K562 (cell line): ENCODE measurements around the gene DIP2C. TPM values are rescaled to one million over a fixed set of nuclear protein-coding genes. Genes with fewer than 3 reads are reported as not detected.

Experiments used
- ATAC-seq: fragments of 200-7000 bp; cut with Tn5 transposase; 3 replicates; pipeline ENCODE4 v1.9.1; 2020; ENCODE audit warnings: moderate library complexity
- BruUV-seq: library from RNA; stranded (reverse); fragments of 400-500 nt; replicated peaks from 2 replicates; lab custom pipeline; 2021; lab: Mats Ljungman, UMichigan
- CTCF ChIA-PET: fragments of 300-600 bp; formaldehyde crosslinking; extraction: SDS; loops from one replicate; lab custom pipeline; 2021; ENCODE audit warnings: low intra/inter-chr PET ratio; lab: Yijun Ruan, JAX
- POLR2A ChIA-PET: fragments of 300-600, 350-650 bp; sonication (Branson Sonifier 250); formaldehyde crosslinking; extraction: SDS; loops from one replicate; lab custom pipeline; 2021; ENCODE audit warnings: antibody characterized with exemption, inconsistent platforms; lab: Yijun Ruan, JAX
- DNase-seq, 4 experiments: peaks; one replicate each; pipeline versions ENCODE4 v3.0.0 to v3.0.0-alpha.2; 2011 to 2018; ENCODE audit warnings: low spot score in 3 of 4, mixed read lengths in 3 of 4; ENCODE audit errors: extremely low read depth in 1 of 4
- FAIRE-seq: peaks from 2 replicates; lab custom pipeline; 2011; peaks lifted over from hg19 to GRCh38; lab: Jason Lieb, UNC
- H2AFZ ChIP-seq: 2 replicates; pipeline ENCODE4 v1.6.0; 2011; ENCODE audit warnings: low read depth, low read length, control low read depth, inconsistent platforms
- H3K27ac ChIP-seq: fragments of 200-600 bp; 3 replicates; pipeline ENCODE4 v1.8.0; 2011; ENCODE audit warnings: low read depth, mild to moderate bottlenecking, control low read depth, inconsistent platforms, low read length, moderate library complexity, mixed read lengths; ENCODE audit errors: extremely low read depth
- H3K27me3 ChIP-seq, 2 experiments: fragments of 300-600 bp in 1 of 2; 2 replicates in 1 of 2; 3 replicates in 1 of 2; pipeline versions ENCODE4 v1.6.0 to v1.8.0; 2011; ENCODE audit warnings: inconsistent platforms in 2 of 2, low read length in 2 of 2, mild to moderate bottlenecking in 1 of 2, mixed read lengths in 1 of 2, moderate library complexity in 1 of 2; ENCODE audit not compliant: control insufficient read depth in 2 of 2, insufficient read depth in 2 of 2
- H3K36me3 ChIP-seq: fragments of 300-600 bp; 3 replicates; pipeline ENCODE4 v1.8.0; 2011; ENCODE audit warnings: mild to moderate bottlenecking, low read length, inconsistent platforms; ENCODE audit not compliant: control insufficient read depth, insufficient read depth
- H3K4me1 ChIP-seq, 2 experiments: fragments of 200-600 bp in 1 of 2; replicated peaks in 1 of 2; 2 replicates in 1 of 2; 3 replicates in 1 of 2; pipeline versions ENCODE4 v1.5.1 to v1.8.0; 2011; ENCODE audit warnings: inconsistent platforms in 2 of 2, low read length in 2 of 2, mild to moderate bottlenecking in 1 of 2, mixed read lengths in 1 of 2, moderate library complexity in 1 of 2; ENCODE audit not compliant: control insufficient read depth in 2 of 2, insufficient read depth in 2 of 2
- H3K4me2 ChIP-seq: 2 replicates; pipeline ENCODE4 v1.6.1; 2011; ENCODE audit warnings: low read length, control low read depth, inconsistent platforms, mixed read lengths; ENCODE audit not compliant: insufficient read depth
- H3K4me3 ChIP-seq: fragments of 200-600 bp; sonication (generic), shearing (Covaris generic); 2 replicates; pipeline ENCODE4 v1.5.1; 2016; ENCODE audit warnings: control low read depth, inconsistent platforms
- H3K79me2 ChIP-seq: fragments of 200-600 bp; 3 replicates; pipeline ENCODE4 v1.8.0; 2011; ENCODE audit warnings: low read length, inconsistent platforms; ENCODE audit not compliant: control insufficient read depth, insufficient read depth
- H3K9ac ChIP-seq, 2 experiments: 2 replicates each; pipeline versions ENCODE4 v1.6.0 to v1.6.1; 2011; ENCODE audit warnings: low read depth in 2 of 2, low read length in 2 of 2, control low read depth in 1 of 2, inconsistent platforms in 1 of 2, mild to moderate bottlenecking in 1 of 2, mixed read lengths in 1 of 2; ENCODE audit not compliant: insufficient read depth in 1 of 2
- H3K9me1 ChIP-seq: one replicate; pipeline ENCODE4 v1.6.0; 2011; ENCODE audit warnings: inconsistent platforms, mild to moderate bottlenecking, low read length, moderate library complexity; ENCODE audit not compliant: control insufficient read depth, insufficient read depth
- H3K9me3 ChIP-seq: replicated peaks from 2 replicates; pipeline ENCODE4 v1.5.1; 2011; ENCODE audit warnings: low read depth, low read length, inconsistent platforms; ENCODE audit not compliant: control insufficient read depth, insufficient read depth
- H4K20me1 ChIP-seq: replicated peaks from 2 replicates; pipeline ENCODE4 v1.6.1; 2011; ENCODE audit warnings: low read length, inconsistent platforms, mixed read lengths; ENCODE audit not compliant: control insufficient read depth, insufficient read depth
- ATF2 ChIP-seq: sonication (generic); formaldehyde crosslinking; IDR thresholded peaks from 2 replicates; pipeline ENCODE4 v1.8.1; 2022; ENCODE audit warnings: missing genetic modification reagents
- MYNN ChIP-seq, 2 experiments: sonication (generic); formaldehyde crosslinking in 1 of 2; IDR thresholded peaks; 2 replicates each; pipeline versions ENCODE4 v1.5.0 to v1.6.1; 2016 to 2020; ENCODE audit warnings: antibody characterized with exemption in 1 of 2, missing genetic modification reagents in 1 of 2
- WGBS: fragments of 100-300 bp; shearing (Covaris generic); methylation state at CpG from one replicate; pipeline ENCODE4 v1.1.6; 2016; ENCODE audit warnings: low coverage, mixed read lengths; ENCODE audit not compliant: insufficient coverage; ENCODE audit errors: missing lambda C conversion rate; 5-methylcytosine and 5-hydroxymethylcytosine counted together
- in situ Hi-C: fragments of 300-500 bp; cut with MboI; formaldehyde crosslinking; loops from 4 replicates; pipeline ENCODE4 v1.15.0; 2018; ENCODE audit warnings: inconsistent platforms, mixed read lengths
- intact Hi-C: fragments of 100-400 bp; cut with micrococcal nuclease; formaldehyde crosslinking; loops from 2 replicates; pipeline ENCODE4 v1.14.2; 2022
- polyA plus RNA-seq, 8 experiments: library from polyadenylated mRNA; depleted of rRNA in 4 of 8; stranded (reverse) in 5 of 8; unstranded in 3 of 8; fragments of >200 nt; fragmentation: Nextera tagmentation in 2 of 8; fragmentation: Illumina TruSeq in 1 of 8; extraction: Ambion mirVana in 2 of 8; extraction: Trizol in 1 of 8; gene quantifications; 2 replicates each; pipeline versions ENCODE4 v1.2.1 to v1.2.3, GENCODE V29; 2011 to 2014; ENCODE audit warnings: inconsistent platforms in 1 of 8, missing spikeins in 1 of 8
- total RNA-seq, 7 experiments: library from RNA; depleted of rRNA in 6 of 7; stranded (reverse); fragments of >200 nt in 6 of 7; fragmentation: Illumina TruSeq in 2 of 7; extraction: Trizol in 2 of 7; gene quantifications; 2 replicates each; pipeline versions ENCODE4 v1.2.1 to v1.2.3, GENCODE V29; 2011 to 2021; ENCODE audit warnings: low replicate concordance in 1 of 7
- TF ChIP-seq, protein P1 (sequence below): IDR thresholded peaks from 2 replicates; pipeline ENCODE4 v1.6.1; 2011; ENCODE audit not compliant: insufficient read length; ENCODE audit errors: extremely low read depth

The DIP2C gene
- total and polyA plus RNA-seq, 9 of the 15 experiments (the other 6 are each of a cell fraction or from before 2014, with no cell fraction given), result 0.01 TPM; not detected in 8

DNA sequence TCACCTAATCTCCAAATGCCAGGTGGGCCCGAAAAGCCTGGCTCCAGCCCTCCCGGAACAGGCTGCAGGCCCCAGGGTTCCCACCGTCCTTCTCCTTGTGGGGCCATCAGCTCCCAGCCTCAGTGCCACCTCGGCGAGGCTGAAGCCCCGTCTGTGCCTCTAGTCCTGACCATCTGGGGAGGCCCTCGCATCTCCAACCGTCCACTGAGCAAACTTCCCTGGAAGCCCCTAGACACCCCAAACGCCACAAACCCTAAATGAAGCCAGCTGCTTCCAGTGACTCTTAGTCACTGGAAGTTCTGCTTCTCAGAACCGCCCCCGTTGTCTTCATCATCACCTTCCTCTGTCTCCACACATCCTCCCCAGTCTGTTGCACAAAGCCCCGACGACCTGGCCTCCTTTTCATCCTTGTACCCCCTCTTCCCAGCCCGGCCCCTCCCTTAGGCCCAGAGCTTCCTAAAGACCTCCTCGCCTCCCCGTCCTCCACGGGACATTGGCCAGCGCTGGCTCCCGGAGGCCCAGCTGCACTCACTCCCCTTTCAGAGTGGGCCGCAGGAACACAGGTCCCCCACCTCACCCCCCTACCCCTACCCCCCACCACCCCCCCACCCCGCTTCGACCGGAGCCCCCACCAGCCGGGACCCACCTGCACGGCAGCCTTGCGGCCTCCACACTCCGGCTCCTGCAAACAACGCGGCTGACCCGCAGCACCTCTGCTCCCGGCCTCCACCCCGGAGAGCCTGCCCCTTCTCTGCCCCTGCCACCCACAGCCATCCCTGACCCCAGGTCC, 1.1 kb upstream of the DIP2C start:
- in situ Hi-C loops, result no loop called here
- CTCF ChIA-PET, result no interaction called here
- no peak for ATAC-seq
- no peaks in the 10 kb centered on the region for H3K79me2 ChIP-seq
- no peak overlapping the region for H3K4me3 ChIP-seq
- TF ChIP-seq ATF2 (CRISPR knock-in tag), result no peak
- TF ChIP-seq MYNN (IDR thresholded peaks at IDR 0.05), result no peak
- TF ChIP-seq MYNN (CRISPR knock-in tag; IDR thresholded peaks at IDR 0.05), result no peak
- TF ChIP-seq, protein P1, sequence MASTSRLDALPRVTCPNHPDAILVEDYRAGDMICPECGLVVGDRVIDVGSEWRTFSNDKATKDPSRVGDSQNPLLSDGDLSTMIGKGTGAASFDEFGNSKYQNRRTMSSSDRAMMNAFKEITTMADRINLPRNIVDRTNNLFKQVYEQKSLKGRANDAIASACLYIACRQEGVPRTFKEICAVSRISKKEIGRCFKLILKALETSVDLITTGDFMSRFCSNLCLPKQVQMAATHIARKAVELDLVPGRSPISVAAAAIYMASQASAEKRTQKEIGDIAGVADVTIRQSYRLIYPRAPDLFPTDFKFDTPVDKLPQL, result no peak
- TF ChIP-seq, all 486 proteins: peak for 0
- no peak for DNase-seq
- POLR2A ChIA-PET, result no interaction called here
- peaks cover 4 to 34% of the 10 kb centered on the region in 2 experiments; a peak in 3 of 5 replicates for H3K27me3 ChIP-seq
- H4K20me1 ChIP-seq, result no peaks in the 10 kb centered on the region; the same call in 1 of the 2 replicates
- no peak for FAIRE-seq
- no peak overlapping the region for H3K9ac ChIP-seq
- H3K4me1 ChIP-seq, result peaks cover 0 to 5% of the 10 kb centered on the region in 2 experiments; a peak in 1 of 5 replicates
- H3K36me3 ChIP-seq, result no peaks in the 10 kb centered on the region
- no peak overlapping the region for H2AFZ ChIP-seq
- no peaks in the 10 kb centered on the region for H3K9me1 ChIP-seq
- no TSS peak for BruUV-seq
- H3K9me3 ChIP-seq, result no peaks in the 10 kb centered on the region
- no peak overlapping the region for H3K27ac ChIP-seq
- WGBS, result 13% methylated on average over 17 of the region's 32 CpGs
- intact Hi-C loops, result no loop called here
- no peak overlapping the region for H3K4me2 ChIP-seq
